Measurements from ENCODE around the gene PRADC1.

GRCh38 chr2:73218298-73218697, 14.7 kb downstream of the PRADC1 start:
- TF ChIP-seq, protein P1, sequence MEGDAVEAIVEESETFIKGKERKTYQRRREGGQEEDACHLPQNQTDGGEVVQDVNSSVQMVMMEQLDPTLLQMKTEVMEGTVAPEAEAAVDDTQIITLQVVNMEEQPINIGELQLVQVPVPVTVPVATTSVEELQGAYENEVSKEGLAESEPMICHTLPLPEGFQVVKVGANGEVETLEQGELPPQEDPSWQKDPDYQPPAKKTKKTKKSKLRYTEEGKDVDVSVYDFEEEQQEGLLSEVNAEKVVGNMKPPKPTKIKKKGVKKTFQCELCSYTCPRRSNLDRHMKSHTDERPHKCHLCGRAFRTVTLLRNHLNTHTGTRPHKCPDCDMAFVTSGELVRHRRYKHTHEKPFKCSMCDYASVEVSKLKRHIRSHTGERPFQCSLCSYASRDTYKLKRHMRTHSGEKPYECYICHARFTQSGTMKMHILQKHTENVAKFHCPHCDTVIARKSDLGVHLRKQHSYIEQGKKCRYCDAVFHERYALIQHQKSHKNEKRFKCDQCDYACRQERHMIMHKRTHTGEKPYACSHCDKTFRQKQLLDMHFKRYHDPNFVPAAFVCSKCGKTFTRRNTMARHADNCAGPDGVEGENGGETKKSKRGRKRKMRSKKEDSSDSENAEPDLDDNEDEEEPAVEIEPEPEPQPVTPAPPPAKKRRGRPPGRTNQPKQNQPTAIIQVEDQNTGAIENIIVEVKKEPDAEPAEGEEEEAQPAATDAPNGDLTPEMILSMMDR (IDR thresholded peaks at IDR 0.05) = no peak
- TF ChIP-seq POLR2A (IDR thresholded peaks at IDR 0.05) = no peak
